GM12873 (cell line): ENCODE data around the gene DLEC1.

Source experiments
- CTCF ChIP-seq: IDR thresholded peaks from 2 replicates; pipeline ENCODE4 v1.5.1; 2012; ENCODE audit warnings: low read depth, mild to moderate bottlenecking, moderate library complexity, low read length, control low read depth; ENCODE audit not compliant: insufficient read depth; ENCODE audit errors: missing control alignments

DLEC1 gene

GRCh38 chr3:38138349-38139190 lies 99.6 kb downstream of the DLEC1 start, which contains the start of gene MYD88:
Gene MYD88, plus strand, starts transcription at chr3:38138661. Its CDS starts 40 bp downstream, at chr3:38138701.
- no peak for TF ChIP-seq CTCF

- TF ChIP-seq CTCF: no peak
Measured at GRCh38 chr3:38139191-38139590, 100.2 kb downstream of the DLEC1 start.

GRCh38 chr3:38139652-38140051 lies 100.6 kb downstream of the DLEC1 start:
- no peak for TF ChIP-seq CTCF

GRCh38 chr3:38140326-38141172 lies 101.5 kb downstream of the DLEC1 start:
- no peak for TF ChIP-seq CTCF

- TF ChIP-seq CTCF: no peak
Measured at GRCh38 chr3:38141173-38141951, 102.4 kb downstream of the DLEC1 start.

- TF ChIP-seq CTCF: no peak
Measured at GRCh38 chr3:38141952-38142273, 102.9 kb downstream of the DLEC1 start.
